Natural killer cell treated with Interleukin-12 subunit alpha and Interleukin-12 subunit beta and Interleukin-15 and Interleukin-18, amount 100 ng/mL, for 72 hours (primary cell): ENCODE measurements around the gene PHLDA1. TPM values are rescaled to one million over a fixed set of nuclear protein-coding genes. Genes with fewer than 3 reads are reported as not detected.
"Not testable (repeated sequence)": the region's sequence is repeated elsewhere in the genome, so short reads cannot be mapped to it uniquely, and the experiment has no call there.

Source experiments
- ATAC-seq, 2 donors: fragments of 150-1000 bp; cut with Tn5 transposase in 1 of 2; sonication (Bioruptor Pico), chemical (Tn5 transposase) in 1 of 2; 2 replicates each; pipeline ENCODE4 v1.10.0; 2021
- DNase-seq: peaks from one replicate; pipeline ENCODE4 v3.0.0; 2022; ENCODE audit warnings: low spot score
- H3K27ac Mint-ChIP-seq, 2 donors: 1 replicate in 1 of 2; 2 replicates in 1 of 2; pipeline ENCODE4 v1.8.0; 2022; ENCODE audit warnings: mixed read lengths in 2 of 2, mild to moderate bottlenecking in 1 of 2, moderate library complexity in 1 of 2
- H3K27me3 Mint-ChIP-seq, 2 donors: 1 replicate in 1 of 2; 2 replicates in 1 of 2; pipeline ENCODE4 v1.8.0; 2022; ENCODE audit warnings: mixed read lengths in 2 of 2
- H3K36me3 Mint-ChIP-seq: one replicate; pipeline ENCODE4 v1.8.0; 2022; ENCODE audit warnings: mixed read lengths
- H3K4me1 Mint-ChIP-seq, 2 donors: 1 replicate in 1 of 2; 2 replicates in 1 of 2; pipeline ENCODE4 v1.8.0; 2022; ENCODE audit warnings: low read depth in 2 of 2, mixed read lengths in 2 of 2, mild to moderate bottlenecking in 1 of 2
- H3K4me3 Mint-ChIP-seq: one replicate; pipeline ENCODE4 v1.8.0; 2022; ENCODE audit warnings: mixed read lengths
- H3K9me3 Mint-ChIP-seq: 2 replicates; pipeline ENCODE4 v1.8.0; 2022; ENCODE audit warnings: mixed read lengths
- total RNA-seq, 2 donors: library from RNA; stranded (reverse); gene quantifications; one replicate each; pipeline ENCODE4 v1.2.3, GENCODE V29; 2022

PHLDA1 gene
- total RNA-seq, 2 donors from 2014 or later = 62.0 to 153 TPM

- H3K27ac Mint-ChIP-seq = no peak overlapping the region
- no peak overlapping the region for H3K4me3 Mint-ChIP-seq
- H3K9me3 Mint-ChIP-seq = peaks cover 4% of the 10 kb centered on the region
- ATAC-seq = no peak
- no peaks in the 10 kb centered on the region for H3K36me3 Mint-ChIP-seq
- no peak for DNase-seq
- peaks cover 11 to 18% of the 10 kb centered on the region in 2 donors for H3K4me1 Mint-ChIP-seq
- peaks cover 0 to 7% of the 10 kb centered on the region in 2 donors for H3K27me3 Mint-ChIP-seq
Measured at GRCh38 chr12:76002598-76003354, 28.8 kb downstream of the PHLDA1 start.

GRCh38 chr12:75998292-75999063 is 33.1 kb downstream of the PHLDA1 start:
- DNase-seq (no peak), ATAC-seq (no peak)
- H3K36me3 Mint-ChIP-seq = no peaks in the 10 kb centered on the region
- peaks cover 34 to 41% of the 10 kb centered on the region in 2 donors for H3K4me1 Mint-ChIP-seq
- H3K27me3 Mint-ChIP-seq = peaks cover 0 to 2% of the 10 kb centered on the region in 2 donors
- no peaks in the 10 kb centered on the region for H3K9me3 Mint-ChIP-seq
- H3K4me3 Mint-ChIP-seq = no peak overlapping the region
- peak overlapping the region in 1 of 2 donors; percentile 28 for H3K27ac Mint-ChIP-seq

- Mint-ChIP-seq H3K4me3 (peak overlapping the region; percentile 10), H3K4me1 (peaks cover 35 to 45% of the 10 kb centered on the region in 2 donors), H3K36me3 (no peaks in the 10 kb centered on the region), H3K9me3 (no peaks in the 10 kb centered on the region), H3K27me3 (peaks cover 0 to 2% of the 10 kb centered on the region in 2 donors), H3K27ac (peak overlapping the region in 1 of 2 donors; percentile 28)
- no peak for ATAC-seq
- DNase-seq = no peak
Measured at GRCh38 chr12:75997658-75998057, 33.9 kb downstream of the PHLDA1 start.

GRCh38 chr12:75996861-75997447 is 34.6 kb downstream of the PHLDA1 start:
- H3K27me3 Mint-ChIP-seq = peaks cover 0 to 2% of the 10 kb centered on the region in 2 donors
- peak in 1 of 2 donors; percentile 53 for ATAC-seq
- no peak for DNase-seq
- H3K9me3 Mint-ChIP-seq = no peaks in the 10 kb centered on the region
- H3K4me3 Mint-ChIP-seq = no peak overlapping the region
- peak overlapping the region in 1 of 2 donors; percentile 53 for H3K27ac Mint-ChIP-seq
- peaks cover 36 to 48% of the 10 kb centered on the region in 2 donors for H3K4me1 Mint-ChIP-seq
- H3K36me3 Mint-ChIP-seq = no peaks in the 10 kb centered on the region

GRCh38 chr12:75995691-75996090 is 35.9 kb downstream of the PHLDA1 start:
- Mint-ChIP-seq H3K4me1 (peaks cover 45 to 55% of the 10 kb centered on the region in 2 donors), H3K27ac (peak overlapping the region in 1 of 2 donors; percentile 53), H3K27me3 (peaks cover 0 to 2% of the 10 kb centered on the region in 2 donors), H3K4me3 (no peak overlapping the region), H3K36me3 (no peaks in the 10 kb centered on the region), H3K9me3 (no peaks in the 10 kb centered on the region)
- ATAC-seq (no peak), DNase-seq (no peak)

- H3K36me3 Mint-ChIP-seq = peaks cover 2% of the 10 kb centered on the region
- H3K4me1 Mint-ChIP-seq = peaks cover 42 to 48% of the 10 kb centered on the region in 2 donors
- DNase-seq (no peak), ATAC-seq (peak; percentile 15 to 72)
- peaks cover under 1% of the 10 kb centered on the region for H3K9me3 Mint-ChIP-seq
- peak overlapping the region; percentile 19 to 86 for H3K27ac Mint-ChIP-seq
- no peak overlapping the region for H3K4me3 Mint-ChIP-seq
- H3K27me3 Mint-ChIP-seq = peaks cover 0 to 2% of the 10 kb centered on the region in 2 donors
Measured at GRCh38 chr12:75994069-75994740, 37.4 kb downstream of the PHLDA1 start.

GRCh38 chr12:75991753-75992152 is 39.8 kb downstream of the PHLDA1 start:
- Mint-ChIP-seq H3K9me3 (peaks cover 6% of the 10 kb centered on the region), H3K27ac (peak overlapping the region; percentile 62 to 67), H3K4me1 (peaks cover 35 to 47% of the 10 kb centered on the region in 2 donors), H3K27me3 (peaks cover 0 to 2% of the 10 kb centered on the region in 2 donors), H3K36me3 (peaks cover 16% of the 10 kb centered on the region), H3K4me3 (peak overlapping the region; percentile 32)
- DNase-seq (no peak), ATAC-seq (peak; percentile 62 to 64)

GRCh38 chr12:75990189-75990912 is 41.2 kb downstream of the PHLDA1 start:
- DNase-seq = no peak
- ATAC-seq = no peak
- Mint-ChIP-seq H3K36me3 (peaks cover 16% of the 10 kb centered on the region), H3K9me3 (peaks cover 6% of the 10 kb centered on the region), H3K4me1 (peaks cover 28 to 37% of the 10 kb centered on the region in 2 donors), H3K27ac (no peak overlapping the region), H3K27me3 (peaks cover 0 to 2% of the 10 kb centered on the region in 2 donors), H3K4me3 (no peak overlapping the region)

- Mint-ChIP-seq H3K27ac (peak overlapping the region in 1 of 2 donors; percentile 12), H3K4me1 (peaks cover 32 to 43% of the 10 kb centered on the region in 2 donors), H3K36me3 (peaks cover 16% of the 10 kb centered on the region)
- H3K9me3 Mint-ChIP-seq, H3K4me3 Mint-ChIP-seq, DNase-seq, H3K27me3 Mint-ChIP-seq, ATAC-seq: not testable (repeated sequence)
Measured at GRCh38 chr12:75987709-75988108, 43.9 kb downstream of the PHLDA1 start.

GRCh38 chr12:75986001-75986746 is 45.4 kb downstream of the PHLDA1 start:
- no peak for ATAC-seq
- H3K4me3 Mint-ChIP-seq = no peak overlapping the region

GRCh38 chr12:75985566-75985965 is 46.0 kb downstream of the PHLDA1 start:
- ATAC-seq = no peak
- H3K27ac Mint-ChIP-seq = peak overlapping the region in 1 of 2 donors; percentile 31

More at GRCh38 chr12:75986001-75986746, 45.4 kb downstream of the PHLDA1 start:
- H3K4me1 Mint-ChIP-seq = peaks cover 33 to 41% of the 10 kb centered on the region in 2 donors
- H3K27me3 Mint-ChIP-seq = no peaks in the 10 kb centered on the region
- H3K9me3 Mint-ChIP-seq = peaks cover 6% of the 10 kb centered on the region
- DNase-seq = no peak
- H3K36me3 Mint-ChIP-seq = peaks cover 16% of the 10 kb centered on the region
- H3K27ac Mint-ChIP-seq = peak overlapping the region in 1 of 2 donors; percentile 31

GRCh38 chr12:75984577-75985182 is 46.9 kb downstream of the PHLDA1 start:
- peaks cover 16% of the 10 kb centered on the region for H3K36me3 Mint-ChIP-seq
- peaks cover 41 to 42% of the 10 kb centered on the region in 2 donors for H3K4me1 Mint-ChIP-seq
- H3K4me3 Mint-ChIP-seq = no peak overlapping the region
- no peaks in the 10 kb centered on the region for H3K27me3 Mint-ChIP-seq
- DNase-seq (no peak), ATAC-seq (peak in 1 of 2 donors; percentile 43)
- peaks cover 6% of the 10 kb centered on the region for H3K9me3 Mint-ChIP-seq
- H3K27ac Mint-ChIP-seq = peak overlapping the region; percentile 24 to 31

More at GRCh38 chr12:75985566-75985965, 46.0 kb downstream of the PHLDA1 start:
- Mint-ChIP-seq H3K36me3 (peaks cover 16% of the 10 kb centered on the region), H3K4me1 (peaks cover 37 to 42% of the 10 kb centered on the region in 2 donors), H3K4me3 (no peak overlapping the region), H3K9me3 (peaks cover 6% of the 10 kb centered on the region), H3K27me3 (no peaks in the 10 kb centered on the region)
- DNase-seq = no peak
